Heart left ventricle (tissue), 16 donors: ENCODE results near the gene MOSPD3. TPM values are rescaled to one million over a fixed set of nuclear protein-coding genes. Genes with fewer than 3 reads are reported as not detected.
A peak's percentile ranks its signal among the peaks of the same experiment; 100 is the strongest.

Source experiments
- ATAC-seq, 4 donors: fragments of 200-7000 bp; cut with Tn5 transposase; one replicate each; pipeline ENCODE4 v1.9.1; 2020 to 2022; ENCODE audit warnings: moderate library complexity in 4 of 4, mild to moderate bottlenecking in 3 of 4, moderate number of reproducible peaks in 1 of 4
- DNase-seq, 5 donors: peaks; one replicate each; pipeline ENCODE4 v3.0.0-alpha.2; 2020
- H3K27ac ChIP-seq, 12 donors: fragments of 200-600 bp; sonication (generic) in 4 of 12; one replicate each; pipeline versions ENCODE4 v1.5.0 to v1.8.0; 2016 to 2022; ENCODE audit warnings: mild to moderate bottlenecking in 2 of 12
- H3K27me3 ChIP-seq, 9 donors: fragments of 200-600 bp; sonication (generic) in 2 of 9; one replicate each; pipeline versions ENCODE4 v1.5.1 to v1.8.0; 2016 to 2022; ENCODE audit warnings: mild to moderate bottlenecking in 3 of 9
- H3K36me3 ChIP-seq, 9 donors: fragments of 200-600 bp; sonication (generic) in 2 of 9; one replicate each; pipeline versions ENCODE4 v1.5.0 to v1.8.0; 2018 to 2022; ENCODE audit warnings: mild to moderate bottlenecking in 2 of 9
- H3K4me1 ChIP-seq, 12 donors: fragments of 200-600 bp; sonication (generic) in 4 of 12; one replicate each; pipeline versions ENCODE4 v1.5.0 to v1.8.0; 2016 to 2022; ENCODE audit warnings: mild to moderate bottlenecking in 3 of 12
- H3K4me3 ChIP-seq, 12 donors: fragments of 200-600 bp; sonication (generic) in 4 of 12; one replicate each; pipeline versions ENCODE4 v1.5.0 to v1.8.0; 2017 to 2022; ENCODE audit warnings: mild to moderate bottlenecking in 9 of 12, moderate library complexity in 4 of 12
- H3K9me3 ChIP-seq, 12 donors: fragments of 200-600 bp; sonication (generic) in 4 of 12; one replicate each; pipeline versions ENCODE4 v1.5.0 to v1.8.0; 2016 to 2022; ENCODE audit warnings: mild to moderate bottlenecking in 1 of 12
- CTCF ChIP-seq, 12 donors: fragments of 200-600 bp; sonication (generic) in 4 of 12; IDR thresholded peaks; one replicate each; pipeline versions ENCODE4 v1.5.0 to v1.8.0; 2018 to 2022; ENCODE audit warnings: antibody characterized with exemption in 12 of 12, mild to moderate bottlenecking in 5 of 12
- POLR2A ChIP-seq, 2 donors: fragments of 450-650 bp; IDR thresholded peaks; one replicate each; pipeline ENCODE4 v1.6.1; 2017; ENCODE audit warnings: antibody characterized with exemption in 2 of 2, mild to moderate bottlenecking in 2 of 2, moderate library complexity in 2 of 2
- WGBS, 4 donors: extraction: QIAGEN DNeasy Blood & Tissue Kit in 2 of 4; methylation state at CpG; one replicate each; pipeline versions ENCODE4 v1.1.5 to v1.1.7; 2013 to 2018; 5-methylcytosine and 5-hydroxymethylcytosine counted together
- intact Hi-C, 10 donors: fragments of 100-400 bp; cut with DNase I; formaldehyde crosslinking; loops; one replicate each; pipeline versions ENCODE4 v1.11.1 to v1.14.2; 2022
- polyA plus RNA-seq, 2 donors: library from polyadenylated mRNA; stranded (reverse); fragments of 200-250 nt; gene quantifications; one replicate each; pipeline ENCODE4 v1.2.3, GENCODE V29; 2013
- total RNA-seq, 9 donors: library from RNA; depleted of rRNA in 2 of 9; stranded (reverse); fragments of >200 nt in 2 of 9; fragmentation: NEBNext Ultra II Directional in 3 of 9; extraction: Animal tissue kit (Norgen Biotek cat#: 25700) in 3 of 9; gene quantifications; one replicate each; pipeline versions ENCODE4 v1.1.0 to v1.2.4, GENCODE V29; 2016 to 2023
- donor health status: ischemic (EF 13 %, LVEDD 7.1; RV severe dilation, severe dysfunction).
- donor health status: healthy with polysubstance abuse.
- donor health status: DM: no; HTN: yes; CAD: no.
- donor health status: DM: no; HTN: no; CAD: no.
- donor health status: ischemic (EF 25% LVEDD 6.9; RV normal size, moderate dysfunction).
- donor health status: ischemic (EF 25% LVEDD 5.7; RV mildly dilated, moderate dysfunction).
- donor health status: healthy.
- donor health status: DM: yes; HTN: yes; CAD: no.
- donor health status: ischemic (EF 35%, LVEDD 5.7; RV mildly dilated, moderate dysfunction).
- donor health status: nonischemic (EF 11% LVEDD 7.7; RV severe dilation, severe dysfunction).
- donor health status: DM: yes; HTN: yes; CAD: no.
- donor health status: PGD.
- donor health status: ischemic (EF 29% LVEDD 5.4; RV normal size, mild dysfunction).
- donor health status: nonischemic (EF 23%, LVEDD 6.1; RV moderate dilation, normal function).

The MOSPD3 gene
- total and polyA plus RNA-seq, 11 donors: 6.7 to 13.8 (median 10.4) TPM

- intact Hi-C loops: loop anchor here in 3 of 10 donors (5.0 to 10.0 kb wide), 2 partner anchors 85 to 103 kb away; partner anchors contain the start of genes GNB2 (in 2 of the 3) and GIGYF1 (in 1 of the 3)
- peak overlapping the region in 11 of 12 donors; percentile 23 to 80 (median 62) for H3K27ac ChIP-seq
- no peaks in the 10 kb centered on the region for H3K9me3 ChIP-seq
- H3K36me3 ChIP-seq: no peaks in the 10 kb centered on the region
- H3K4me3 ChIP-seq: peak overlapping the region in 8 of 12 donors; percentile 26 to 54 (median 44)
- WGBS, 4 donors: 40 to 64% (median 59%) methylated on average over 6 to 7 of the region's 7 CpGs
- no peaks in the 10 kb centered on the region for H3K27me3 ChIP-seq
- H3K4me1 ChIP-seq: peaks cover 6 to 38% (median 18%) of the 10 kb centered on the region in 12 donors
- no peak for TF ChIP-seq CTCF (IDR thresholded peaks at IDR 0.05)
- TF ChIP-seq POLR2A (IDR thresholded peaks at IDR 0.05): no peak
- no peak for ATAC-seq
- peak in 1 of 5 donors; percentile 34 for DNase-seq
These were observed 22.9 kb upstream of the MOSPD3 start for GRCh38 chr7:100589341-100589947.

- WGBS, 4 donors: 33 to 51% (median 47%) methylated on average over 20 of the region's 20 CpGs
These were observed 22.1 kb upstream of the MOSPD3 start for GRCh38 chr7:100590077-100590737.

GRCh38 chr7:100591596-100591995 lies 20.7 kb upstream of the MOSPD3 start:
- H3K27ac ChIP-seq: no peak overlapping the region
- no peaks in the 10 kb centered on the region for H3K27me3 ChIP-seq
- H3K4me3 ChIP-seq: no peak overlapping the region
- H3K9me3 ChIP-seq: no peaks in the 10 kb centered on the region
- DNase-seq (no peak), ATAC-seq (no peak)
- TF ChIP-seq POLR2A (IDR thresholded peaks at IDR 0.05): no peak
- no peak for TF ChIP-seq CTCF (IDR thresholded peaks at IDR 0.05)
- intact Hi-C loops: no loop called here
- peaks cover 0 to 27% (median 9%) of the 10 kb centered on the region in 12 donors for H3K4me1 ChIP-seq
- no peaks in the 10 kb centered on the region for H3K36me3 ChIP-seq
- WGBS, 4 donors: 93 to 97% (median 96%) methylated on average over 17 of the region's 17 CpGs

More at GRCh38 chr7:100590077-100590737, 22.1 kb upstream of the MOSPD3 start:
- TF ChIP-seq POLR2A (IDR thresholded peaks at IDR 0.05) (no peak), CTCF (IDR thresholded peaks at IDR 0.05) (no peak)
- peaks cover under 1 to 30% (median 12%) of the 10 kb centered on the region in 12 donors for H3K4me1 ChIP-seq
- H3K9me3 ChIP-seq: no peaks in the 10 kb centered on the region
- ATAC-seq (no peak), DNase-seq (peak in 4 of 5 donors; percentile 71 to 76 (median 75))
- H3K27me3 ChIP-seq: no peaks in the 10 kb centered on the region
- H3K27ac ChIP-seq: peak overlapping the region in 11 of 12 donors; percentile 23 to 80 (median 62)
- H3K4me3 ChIP-seq: peak overlapping the region in 9 of 12 donors; percentile 15 to 54 (median 42)
- intact Hi-C loops: no loop called here
- no peaks in the 10 kb centered on the region for H3K36me3 ChIP-seq

- intact Hi-C loops: no loop called here
- Histone ChIP-seq H3K36me3 (no peaks in the 10 kb centered on the region), H3K27ac (no peak overlapping the region), H3K9me3 (no peaks in the 10 kb centered on the region), H3K4me3 (no peak overlapping the region), H3K4me1 (peaks cover 0 to 11% (median 4%) of the 10 kb centered on the region in 12 donors), H3K27me3 (no peaks in the 10 kb centered on the region)
- ATAC-seq: no peak
- TF ChIP-seq CTCF (IDR thresholded peaks at IDR 0.05) (no peak), POLR2A (IDR thresholded peaks at IDR 0.05) (no peak)
- DNase-seq: no peak
- 92 to 98% (median 97%) methylated on average over 7 of the region's 7 CpGs for WGBS, 4 donors
These were observed 17.2 kb upstream of the MOSPD3 start for GRCh38 chr7:100595188-100595587.
